ENCODE results near the gene TPRKB.
A peak's percentile ranks its signal among the peaks of the same experiment; 100 is the strongest.
"Not testable (repeated sequence)": the region's sequence is repeated elsewhere in the genome, so short reads cannot be mapped to it uniquely, and the experiment has no call there.

The TPRKB gene

DNA sequence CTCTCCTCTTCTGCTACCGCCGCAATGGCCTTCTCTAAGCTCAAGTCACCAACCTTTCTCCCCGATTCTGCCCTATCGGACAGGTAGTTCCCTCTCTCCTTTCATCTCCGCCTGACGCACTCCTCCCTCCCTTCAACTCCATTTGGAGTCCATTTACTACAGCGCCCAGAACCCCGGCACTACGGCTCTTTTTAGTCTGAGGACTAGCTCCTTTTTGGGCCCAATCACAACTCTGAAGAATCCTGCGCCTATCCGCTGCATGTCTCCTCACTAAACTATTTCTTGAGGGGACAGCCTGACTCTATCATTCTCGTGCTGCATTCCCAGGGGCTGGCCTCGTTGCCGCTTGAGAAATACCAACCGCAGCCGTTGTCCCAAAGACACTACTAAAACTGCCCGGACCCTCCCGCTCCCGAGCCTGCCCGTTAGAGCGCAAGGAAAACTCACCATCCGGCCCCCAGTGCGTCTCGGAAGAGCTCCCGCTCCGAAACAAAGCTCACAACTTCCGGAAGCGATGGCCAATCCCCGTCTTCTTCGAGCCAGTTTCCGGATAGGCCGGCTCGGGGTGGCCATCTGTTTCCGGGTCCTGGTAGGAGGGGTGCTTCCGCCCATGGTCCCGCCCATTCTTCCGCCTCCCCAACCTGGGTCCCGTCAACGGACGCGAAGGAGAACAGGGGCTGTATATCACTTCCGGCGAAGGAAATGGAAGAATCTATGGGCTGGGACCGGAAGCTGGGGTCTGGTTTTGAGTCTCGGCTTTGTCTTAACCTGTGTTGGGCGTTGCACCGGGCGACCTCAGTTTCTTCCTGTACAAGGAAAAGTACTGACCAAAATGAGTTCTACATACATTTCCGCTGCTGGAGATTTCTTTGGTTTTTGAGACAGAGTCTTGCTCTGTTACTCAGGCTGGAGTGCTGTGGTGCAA, at the start of gene TPRKB:
TPRKB (minus strand) TSS at position 491 of the 925 bp plus-strand sequence. CDS start 2,776 bp downstream, outside the sequence.
- peak; percentile 92 for DNase-seq

DNA sequence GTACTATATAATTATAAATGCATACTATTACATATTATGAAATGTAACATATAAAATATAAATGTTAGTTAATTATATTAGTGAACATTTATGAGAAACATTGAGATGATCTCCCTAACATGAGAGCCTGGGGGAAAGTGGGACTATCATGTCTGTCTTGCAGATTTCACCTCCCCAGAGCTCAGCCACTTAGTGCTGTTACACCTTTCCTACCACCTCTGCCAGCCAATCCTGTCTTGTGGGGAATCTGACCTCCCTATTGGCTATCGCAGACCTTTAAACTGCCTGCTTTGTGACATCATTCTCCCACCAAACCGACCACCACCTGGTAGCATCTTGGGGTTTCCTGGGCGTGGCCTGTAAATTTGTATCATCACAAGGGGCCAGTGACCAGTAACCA, 46.7 kb upstream of the TPRKB start, which contains the start of gene C2orf78:
C2orf78 (plus strand) TSS at position 301 of the 400 bp plus-strand sequence. CDS start 127 bp downstream, outside the sequence.
- DNase-seq: not testable (repeated sequence)

DNA sequence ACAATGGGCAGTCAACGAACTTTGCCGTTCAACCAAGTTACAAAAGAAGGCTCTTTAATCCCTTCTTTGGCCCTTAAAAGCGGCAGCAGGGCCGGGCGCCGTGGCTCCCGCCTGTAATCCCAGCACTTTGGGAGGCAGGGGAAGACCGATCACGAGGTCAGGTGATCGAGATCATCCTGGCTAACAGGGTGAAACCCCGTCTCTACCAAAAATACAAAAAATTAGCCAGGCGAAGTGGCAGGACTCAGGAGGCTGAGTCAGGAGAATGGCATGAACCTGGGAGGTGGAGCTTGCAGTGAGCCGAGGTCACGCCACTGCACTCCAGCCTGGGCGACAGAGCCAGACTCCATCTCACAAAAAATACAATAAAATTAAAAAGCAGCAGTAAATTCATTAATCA, 46.3 kb upstream of the TPRKB start:
- DNase-seq: not testable (repeated sequence)

DNA sequence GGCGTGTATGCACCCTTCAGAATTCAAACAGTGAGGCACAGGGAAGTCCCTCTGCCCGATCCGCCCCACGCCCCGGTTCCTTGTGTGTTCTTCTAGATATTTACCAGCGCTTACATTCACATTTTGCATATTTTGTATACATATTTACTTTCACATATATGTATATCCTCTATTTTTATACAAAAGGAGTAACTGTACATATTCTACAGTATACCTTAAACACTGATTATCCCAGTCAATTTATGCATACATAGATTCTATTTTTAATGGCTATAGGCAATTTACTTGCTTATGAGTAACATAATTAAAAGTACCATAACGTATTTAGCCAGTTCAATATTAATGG, 43.1 kb upstream of the TPRKB start:
- DNase-seq: no peak

DNA sequence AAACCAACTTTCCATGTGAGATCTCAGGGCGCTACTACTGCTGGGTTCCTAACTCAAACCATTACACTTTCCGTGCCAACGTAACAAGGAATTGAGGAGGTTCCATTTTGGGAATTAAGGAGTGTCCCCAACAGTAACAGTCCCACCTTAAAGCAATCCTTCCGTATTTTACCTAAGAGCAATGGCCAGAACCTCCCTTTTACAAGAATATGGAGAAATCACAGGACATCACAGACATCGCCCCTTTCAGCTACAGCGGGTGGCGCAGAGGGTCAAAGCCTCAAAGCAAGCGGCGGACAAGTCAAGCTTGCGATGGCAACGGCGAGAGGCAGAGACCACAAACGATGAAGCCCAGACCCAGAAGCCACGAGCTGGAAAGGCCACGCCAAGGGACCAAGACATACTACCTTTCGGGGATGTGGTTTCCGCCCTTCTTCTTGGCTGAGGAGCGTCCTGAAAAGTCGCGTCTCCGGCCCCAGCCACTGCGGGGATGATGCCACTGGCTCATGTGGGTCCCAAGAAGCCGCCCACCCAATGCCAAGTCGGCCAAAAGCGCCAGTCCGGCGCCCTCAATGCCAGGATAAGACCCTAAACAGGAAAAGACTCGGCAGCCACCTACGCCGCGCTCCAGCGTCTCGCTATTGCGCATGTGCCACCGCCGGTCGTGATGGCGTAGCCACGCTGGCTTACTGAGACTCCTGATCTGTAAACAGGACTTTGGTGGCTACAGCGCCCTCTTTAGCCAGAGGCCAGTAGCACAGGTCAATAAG, 42.5 kb upstream of the TPRKB start, which contains the start of gene DUSP11:
DUSP11 (minus strand) TSS at position 637 of the 770 bp plus-strand sequence; CDS start at position 508, 129 bp downstream.
- peak; percentile 96 for DNase-seq

DNA sequence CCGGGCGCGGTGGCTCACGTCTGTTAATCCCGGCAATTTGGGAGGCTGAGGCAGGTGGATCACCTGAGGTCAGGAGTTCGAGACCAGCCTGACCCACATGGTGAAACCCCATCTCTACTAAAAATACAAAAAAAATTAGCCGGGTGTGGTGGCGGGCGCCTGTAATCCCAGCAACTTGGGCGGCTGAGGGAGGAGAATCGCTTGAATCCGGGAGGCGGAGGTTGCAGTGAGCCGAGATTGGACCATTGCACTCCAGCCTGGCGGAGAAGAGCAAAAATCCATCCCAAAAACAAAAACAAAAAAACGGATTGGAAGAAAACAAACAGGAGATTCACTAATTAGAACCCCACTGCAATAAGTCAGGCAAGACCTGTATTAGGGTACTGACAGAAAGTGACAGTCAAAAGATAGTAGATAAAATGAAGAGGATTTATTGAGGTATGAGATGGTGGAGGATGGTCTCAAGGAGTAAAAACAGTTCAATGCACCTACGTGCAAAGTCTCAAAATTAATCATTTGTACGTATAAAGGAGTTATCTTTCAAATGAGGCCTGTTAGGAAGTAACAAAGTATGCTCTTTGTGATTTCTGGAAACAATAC, 41.8 kb upstream of the TPRKB start:
- not testable (repeated sequence) for DNase-seq

DNA sequence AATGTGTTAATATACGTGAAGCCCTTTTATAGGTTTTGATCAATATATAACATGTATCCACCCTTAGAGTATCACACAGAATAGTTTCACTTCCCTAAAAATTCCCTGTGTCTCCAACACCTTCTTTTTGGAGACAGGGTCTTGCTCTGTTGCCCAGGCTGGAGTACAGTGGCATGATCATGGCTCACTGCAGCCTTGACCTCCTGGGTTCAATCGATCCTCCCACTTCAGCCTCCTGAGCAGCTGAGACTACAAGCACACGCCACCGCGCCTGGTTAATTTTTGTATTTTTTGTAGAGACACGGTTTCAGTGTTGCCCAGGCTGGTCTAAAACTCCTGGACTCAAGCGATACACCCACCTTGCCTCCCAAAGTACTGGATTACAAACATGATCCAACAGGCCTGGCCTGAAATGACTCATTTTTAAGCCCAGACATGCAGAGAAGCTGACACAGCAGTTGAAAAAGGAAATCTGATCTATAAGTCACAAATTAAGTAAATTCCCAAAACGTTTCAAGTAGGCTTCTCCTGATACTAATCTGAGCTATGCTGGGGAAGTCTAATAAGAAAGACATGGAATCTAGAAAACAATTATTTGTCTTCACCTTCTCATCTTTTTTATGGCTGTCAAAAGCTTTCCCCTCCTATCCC, 39.8 kb upstream of the TPRKB start:
- no peak for DNase-seq

DNA sequence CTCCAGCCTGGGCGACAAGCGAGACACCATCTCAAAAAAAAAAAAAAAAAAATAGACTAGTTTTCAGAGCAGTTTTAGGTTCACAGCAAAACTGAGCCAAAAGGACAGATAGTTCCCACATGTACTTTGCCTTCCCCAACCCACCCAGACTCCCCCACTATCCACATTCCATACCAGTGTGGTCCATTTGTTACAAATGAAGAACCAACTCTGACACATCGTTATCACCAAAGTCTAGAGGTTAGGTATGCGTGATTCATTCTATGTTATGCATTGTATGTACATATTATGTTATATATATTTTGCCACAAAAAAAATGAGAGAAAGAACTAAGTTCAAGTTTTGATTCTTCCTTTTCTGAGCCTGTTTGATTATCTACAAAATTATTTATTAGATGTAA, 39.2 kb upstream of the TPRKB start:
- no peak for DNase-seq

DNA sequence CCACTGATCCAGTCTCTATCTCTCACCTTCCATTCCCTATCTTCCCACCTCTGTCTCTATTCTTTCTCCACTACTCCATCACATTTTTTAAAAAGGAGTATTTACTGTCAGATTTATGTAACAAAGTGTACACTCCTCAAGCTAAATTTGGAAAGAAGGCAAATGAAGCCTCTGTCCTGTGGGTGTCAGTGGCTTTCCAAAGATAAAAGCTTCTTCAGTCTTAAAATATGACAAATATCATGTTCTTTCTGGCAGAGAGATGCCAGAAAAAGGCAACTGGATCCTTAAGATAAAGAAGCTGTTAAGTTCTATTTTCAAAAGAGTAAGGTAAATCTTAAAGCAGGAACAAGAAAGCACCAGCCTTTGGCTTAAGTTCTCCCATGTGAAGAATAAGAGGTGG, 35.7 kb upstream of the TPRKB start:
- DNase-seq: no peak

DNA sequence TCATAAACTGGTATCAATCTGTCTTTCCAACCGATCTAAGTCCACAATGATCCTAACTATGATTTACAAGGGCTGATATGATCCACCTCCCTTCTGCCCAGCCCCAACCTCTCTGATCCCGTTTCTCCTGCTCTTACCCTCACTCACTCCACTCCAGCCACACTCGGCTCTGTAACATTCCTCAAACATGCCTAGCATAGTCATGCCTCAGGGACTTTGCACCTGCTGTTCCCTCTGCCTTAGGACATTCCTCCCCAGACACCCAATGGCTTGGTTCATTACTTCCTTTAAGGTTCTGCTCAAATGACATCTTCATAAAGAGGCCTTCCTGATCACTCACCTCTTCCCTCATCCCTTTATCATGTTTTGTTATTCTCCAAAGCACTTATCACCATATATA, 33.6 kb upstream of the TPRKB start:
- no peak for DNase-seq

DNA sequence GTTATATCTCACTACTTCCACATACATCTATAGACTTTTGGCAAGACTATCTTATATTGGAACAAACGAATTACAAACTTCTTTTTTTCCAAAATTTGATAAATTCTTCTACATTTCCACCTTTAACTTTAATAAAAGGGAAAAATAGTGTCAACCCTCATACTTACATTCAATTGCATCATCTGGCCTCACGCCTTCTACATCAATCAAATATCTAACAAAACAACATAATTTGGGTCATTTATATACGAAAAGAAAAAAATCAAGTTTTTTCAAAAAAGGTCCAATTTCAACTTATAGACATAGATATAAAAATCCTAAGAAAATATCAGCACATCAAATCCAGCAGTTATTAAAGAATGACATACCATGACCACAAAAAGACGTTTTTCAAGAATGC, 29.8 kb upstream of the TPRKB start:
- no peak for DNase-seq

DNA sequence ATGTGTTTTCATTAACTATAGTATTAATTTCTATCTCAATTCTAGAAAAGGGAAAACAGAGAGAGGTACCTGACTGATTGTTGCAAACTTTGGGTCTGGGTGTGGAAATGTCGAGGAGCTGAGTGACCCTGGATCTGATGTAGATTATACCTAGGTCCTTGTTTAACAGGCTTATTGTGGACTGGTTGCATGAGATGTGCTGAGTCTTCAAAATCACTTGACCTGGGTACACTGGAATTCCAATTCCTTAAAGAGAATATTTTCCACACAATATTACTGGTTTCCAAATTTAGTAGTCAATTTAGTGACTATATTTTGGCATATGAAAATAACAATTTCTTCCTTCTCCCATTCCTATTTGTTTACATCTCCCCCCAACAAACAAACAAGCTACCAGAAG, 29.2 kb upstream of the TPRKB start:
- no peak for DNase-seq

DNA sequence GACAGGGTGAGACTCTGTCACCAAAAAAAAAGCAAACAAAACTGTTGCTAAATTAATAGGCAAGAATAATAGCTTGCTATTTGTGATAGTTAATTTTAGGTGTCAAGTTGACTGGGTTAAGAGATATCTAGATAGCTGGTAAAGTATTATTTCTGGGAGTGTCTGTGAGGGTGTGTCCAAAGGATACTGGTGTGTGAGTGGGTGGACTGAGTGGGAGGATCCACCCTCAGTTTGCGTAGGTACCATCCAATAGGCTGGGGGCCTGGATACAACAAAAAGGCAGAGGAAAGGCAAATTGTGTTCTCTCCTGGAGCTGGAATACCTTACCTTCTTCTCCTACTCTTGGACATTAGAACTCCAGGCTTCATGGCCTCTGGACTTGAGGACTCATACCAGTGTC, 27.8 kb upstream of the TPRKB start:
- no peak for DNase-seq

DNA sequence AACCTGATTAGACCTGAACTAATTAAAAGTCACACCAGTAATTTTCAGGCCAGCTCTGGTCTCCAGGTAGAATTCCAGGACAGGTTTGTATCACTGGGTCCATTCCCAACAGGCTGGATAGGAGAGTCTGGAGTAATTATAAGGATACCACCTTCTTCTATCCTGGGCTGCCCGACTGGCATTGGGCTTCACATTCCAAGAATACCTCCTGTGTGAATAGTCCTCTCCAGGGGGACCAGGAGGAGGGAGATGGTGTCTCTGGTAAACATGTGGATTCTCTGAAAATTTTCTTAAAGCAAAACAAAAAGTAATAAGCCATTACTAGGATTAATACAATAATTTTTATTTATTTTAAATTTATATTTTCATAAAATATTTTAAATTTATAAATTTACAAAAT, 25.4 kb upstream of the TPRKB start:
- DNase-seq: no peak

DNA sequence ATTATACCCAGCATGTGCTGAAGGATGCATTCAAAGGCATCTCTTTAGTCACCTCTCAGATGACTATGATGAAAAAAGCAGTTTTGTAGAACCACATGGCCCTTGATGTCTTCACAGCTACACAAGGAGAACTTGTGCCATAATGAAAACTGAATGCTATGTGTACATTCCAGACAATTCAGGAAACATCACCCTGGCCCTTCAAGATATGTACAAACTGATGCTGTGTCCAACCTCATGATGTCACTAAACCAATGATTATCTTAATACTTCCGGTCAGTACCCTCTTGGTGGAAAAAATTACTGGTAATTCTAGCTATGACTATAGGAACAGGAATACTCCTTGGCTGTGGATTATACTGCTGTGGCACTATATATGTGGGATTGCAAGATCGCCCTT, 22.8 kb upstream of the TPRKB start:
- no peak for DNase-seq

DNA sequence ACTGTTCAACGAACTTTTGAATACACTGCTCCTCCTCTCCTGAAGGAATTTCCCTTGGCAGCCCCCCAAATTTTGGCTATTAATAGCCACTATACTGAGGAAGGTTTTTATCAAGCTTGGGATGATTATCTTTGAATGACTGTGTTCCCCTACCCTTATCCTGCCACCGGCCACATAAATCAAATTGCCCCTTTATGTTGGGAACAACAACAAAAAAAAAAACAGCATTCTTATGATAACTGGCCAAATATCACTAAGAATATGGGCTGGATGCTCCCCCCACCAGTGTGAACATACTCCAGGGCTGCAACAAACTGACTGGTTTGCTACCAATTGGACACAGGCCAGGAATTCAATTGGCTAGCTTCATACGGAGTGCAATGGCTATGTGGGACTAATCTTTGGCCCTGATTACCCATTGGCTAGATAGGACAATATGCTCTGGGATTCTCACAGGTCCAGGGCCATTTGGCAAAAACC, 22.2 kb upstream of the TPRKB start:
- no peak for DNase-seq

DNA sequence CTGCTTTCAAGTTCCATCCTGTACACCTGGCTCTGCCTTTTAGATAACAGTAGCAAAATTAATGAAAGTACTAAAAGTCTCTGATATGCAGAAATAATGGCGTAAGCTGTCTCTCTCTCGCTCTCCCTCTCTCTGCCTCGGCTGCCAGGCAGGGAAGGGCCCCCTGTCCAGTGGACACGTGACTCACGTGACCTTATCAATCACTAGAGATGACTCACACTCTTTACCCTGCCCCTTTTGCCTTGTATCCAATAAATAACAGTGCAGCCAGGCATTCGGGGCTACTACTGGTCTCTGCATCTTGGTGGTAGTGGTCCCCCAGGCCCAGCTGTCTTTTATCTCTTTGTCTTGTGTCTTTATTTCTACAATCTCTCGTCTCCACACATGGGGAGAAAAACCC, 17.2 kb upstream of the TPRKB start:
- not testable (repeated sequence) for DNase-seq

DNA sequence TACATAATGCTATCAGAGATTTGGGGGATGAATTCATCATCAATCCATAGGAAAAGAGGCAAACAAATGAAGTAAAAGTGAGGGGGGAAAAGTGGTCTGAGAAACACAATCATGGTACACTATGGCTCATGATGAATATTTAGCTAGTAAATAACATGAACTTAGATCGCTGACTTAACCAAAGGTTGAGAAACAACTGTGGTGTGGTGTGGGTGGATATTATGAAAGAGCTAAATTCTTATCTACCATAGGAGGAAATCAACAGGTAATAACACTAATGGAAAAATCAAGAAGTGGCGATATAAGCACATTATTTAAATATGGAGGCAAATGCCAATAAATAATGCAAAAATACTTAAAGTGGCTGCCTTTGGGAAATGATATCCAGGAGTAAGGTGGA, 12.2 kb upstream of the TPRKB start:
- no peak for DNase-seq

DNA sequence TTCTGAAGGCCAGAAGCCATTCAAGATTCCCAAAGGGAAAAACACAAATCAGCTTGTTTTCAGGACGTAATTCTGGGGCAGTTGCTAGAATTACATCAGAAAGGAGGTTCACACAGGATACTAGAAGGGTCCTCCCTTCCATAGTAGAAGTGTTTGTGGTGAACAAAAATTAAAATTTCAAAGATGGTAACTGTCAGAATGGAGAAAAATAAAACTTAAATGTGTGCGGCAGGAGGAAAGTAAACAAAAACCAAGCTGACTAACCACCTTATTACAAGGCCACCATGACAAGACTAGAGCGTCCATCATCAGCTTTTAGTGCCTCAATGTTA, 9.7 kb upstream of the TPRKB start:
- DNase-seq: no peak

DNA sequence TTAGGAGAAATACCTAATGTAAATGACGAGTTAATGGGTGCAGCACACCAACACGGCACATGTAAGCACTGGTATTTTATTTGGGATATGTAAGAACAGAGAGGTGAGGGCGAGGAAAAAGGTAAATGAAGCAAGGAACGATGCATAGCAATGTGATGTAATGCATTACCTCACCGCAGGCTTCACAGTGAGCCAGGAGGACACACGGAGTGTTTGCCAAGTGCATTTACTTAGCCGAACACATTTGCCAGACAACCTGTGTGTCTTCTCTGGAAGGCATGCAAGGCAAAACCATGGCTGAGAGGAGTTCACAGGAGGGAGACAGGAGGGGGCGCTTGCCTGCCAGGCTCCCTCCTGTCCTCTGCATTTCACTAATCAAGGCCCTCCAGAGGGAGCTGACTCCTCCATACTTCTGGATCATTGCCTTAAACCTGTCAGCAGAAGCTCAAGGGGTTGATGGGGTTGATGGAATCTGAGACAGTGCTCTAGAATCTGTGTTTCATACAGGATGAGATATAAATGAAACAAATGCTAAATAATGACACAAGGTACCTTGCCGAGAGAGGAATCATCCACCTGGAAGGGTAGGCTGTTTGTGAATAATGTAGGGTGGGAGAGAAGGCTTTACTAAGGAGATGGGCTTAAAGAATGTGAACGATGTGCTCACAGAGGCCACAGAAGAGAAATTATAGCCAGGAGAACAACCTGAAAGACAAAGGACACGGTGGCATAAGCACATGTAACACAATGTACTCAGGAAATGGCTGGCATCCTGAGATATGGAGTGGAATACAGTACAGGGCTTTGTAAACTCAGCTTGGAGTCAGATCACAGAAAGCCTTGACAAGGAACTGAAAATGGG, 9.1 kb upstream of the TPRKB start:
- no peak for DNase-seq

DNA sequence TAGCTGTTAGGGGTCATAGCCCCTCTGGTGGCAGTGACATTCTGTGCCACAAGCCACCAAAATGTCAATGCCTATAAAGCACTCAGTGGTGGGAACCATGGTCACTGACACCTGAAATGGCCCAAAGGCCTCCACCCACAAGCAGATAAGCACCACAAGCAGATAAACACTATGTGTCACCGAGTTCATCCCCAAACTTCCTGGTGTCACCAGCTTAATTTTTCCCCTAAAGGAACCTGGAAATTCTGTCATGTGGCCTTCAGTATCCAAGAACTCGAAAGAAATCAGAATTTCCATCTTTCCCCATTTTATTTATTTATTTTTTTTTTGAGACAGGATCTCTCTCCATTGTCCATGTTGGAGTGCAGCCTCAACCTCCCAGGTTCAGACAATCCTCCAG, 3.6 kb upstream of the TPRKB start:
- no peak for DNase-seq

DNA sequence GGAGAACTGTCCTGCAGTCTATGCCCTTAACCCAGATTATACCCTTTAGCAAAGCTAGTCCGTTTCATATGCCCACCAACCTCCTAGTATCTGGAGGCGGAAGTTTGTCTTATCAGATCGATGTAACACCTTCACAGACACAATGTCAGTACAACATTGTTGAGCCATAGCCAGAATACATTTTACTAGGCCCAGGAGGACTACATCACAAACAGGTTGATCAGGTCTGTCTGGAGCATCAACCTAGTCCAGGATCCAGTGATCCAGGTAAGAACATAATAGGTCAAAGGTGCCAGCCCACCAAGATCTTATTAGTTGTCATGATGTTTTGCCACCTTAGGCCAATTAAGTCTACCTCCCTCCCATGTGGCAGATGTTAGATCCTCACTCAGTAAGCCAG, 2.0 kb upstream of the TPRKB start:
- DNase-seq: no peak
